ENCODE results near the gene SDR9C7. TPM values are rescaled to one million over a fixed set of nuclear protein-coding genes. Genes with fewer than 3 reads are reported as not detected.

SDR9C7 gene
- total and polyA plus RNA-seq, 2 of the 8 experiments (the other 6 are each of a cell fraction or from before 2014, with no cell fraction given) = 0.11 TPM; not detected in 1

DNA sequence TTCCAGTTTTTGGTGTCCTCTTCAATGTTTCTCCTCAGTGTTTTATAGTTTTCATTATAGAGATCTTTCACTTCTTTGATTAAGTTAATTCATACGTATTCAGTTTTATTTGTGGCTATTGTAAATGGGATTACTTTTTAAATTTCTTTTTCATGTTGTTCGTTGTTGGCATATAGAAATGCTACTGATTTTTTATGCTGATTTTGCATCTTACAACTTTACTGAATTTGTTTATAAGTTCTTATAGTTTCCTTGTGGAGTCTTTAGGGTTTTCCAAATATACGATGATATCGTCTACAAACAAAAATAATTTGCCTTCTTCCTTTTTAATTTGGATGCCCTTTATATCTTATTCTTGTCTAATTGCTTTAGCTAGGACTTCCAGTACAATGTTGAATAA lies 9.7 kb upstream of the SDR9C7 start:
- DNase-seq (ENCODE audit: low read depth in 1 of 2, low spot score in 2 of 2) = no peak
- no peak overlapping the region for H3K27ac ChIP-seq (ENCODE audit: low read depth, low read length)

More for the DNA sequence above, 9.7 kb upstream of the SDR9C7 start:
- H3K56ac ChIP-seq (replicated peaks; ENCODE audit: insufficient read length, low read depth, low read length) = no peak overlapping the region
- no peaks in the 10 kb centered on the region for H3K36me3 ChIP-seq (ENCODE audit: control insufficient read depth in 2 of 4, insufficient read depth in 4 of 4, low read length in 3 of 4)
- FAIRE-seq = no peak
- H4K5ac ChIP-seq (ENCODE audit: insufficient read length, low read depth, low read length) = no peak overlapping the region
- H3K79me2 ChIP-seq (ENCODE audit: control insufficient read depth in 1 of 2, insufficient read depth in 2 of 2, low read length in 2 of 2) = no peaks in the 10 kb centered on the region
- no peak overlapping the region for H2BK12ac ChIP-seq (ENCODE audit: low read depth, low read length)
- no peak overlapping the region for H2AK5ac ChIP-seq (ENCODE audit: low read depth, low read length)
- no peaks in the 10 kb centered on the region for H3K4me1 ChIP-seq (replicated peaks in 1 of 4; ENCODE audit: control insufficient read depth in 3 of 4, insufficient read depth in 4 of 4, low read length in 3 of 4)
- H3K4me2 ChIP-seq (ENCODE audit: insufficient read depth in 1 of 2, low read depth in 2 of 2, low read length in 2 of 2) = no peak overlapping the region
- WGBS, 2 experiments (ENCODE audit: extremely low coverage in 1 of 2, insufficient coverage in 1 of 2, insufficient read length in 1 of 2, insufficient replicate concordance in 2 of 2, low coverage in 1 of 2, low lambda C conversion rate in 2 of 2, missing lambda C conversion rate in 1 of 2) = 86% methylated on average over 4 of the region's 4 CpGs; no CpG with 5 or more reads in 1 of the 2 experiments
- H3K79me1 ChIP-seq (ENCODE audit: low read depth, low read length) = no peaks in the 10 kb centered on the region
- H2AFZ ChIP-seq (ENCODE audit: low read length) = no peak overlapping the region
- ChIA-PET POLR2A (ENCODE audit: partially characterized antibody) (no interaction called here), CTCF (ENCODE audit: partially characterized antibody) (interaction anchor here (0.7 to 1.3 kb wide), 2 partner anchors 18 to 65 kb away, joined by 3 read pairs; no protein-coding TSS in a partner anchor)
- H4K8ac ChIP-seq (ENCODE audit: extremely low read depth, insufficient read depth, low read length) = no peak overlapping the region
- no peak overlapping the region for H3K23ac ChIP-seq (ENCODE audit: insufficient read length)
- H3K27me3 ChIP-seq (replicated peaks in 1 of 4; ENCODE audit: control insufficient read depth in 3 of 4, extremely low read depth in 1 of 4, insufficient read depth in 3 of 4, low read length in 3 of 4) = no peaks in the 10 kb centered on the region
- TF ChIP-seq, protein P1, sequence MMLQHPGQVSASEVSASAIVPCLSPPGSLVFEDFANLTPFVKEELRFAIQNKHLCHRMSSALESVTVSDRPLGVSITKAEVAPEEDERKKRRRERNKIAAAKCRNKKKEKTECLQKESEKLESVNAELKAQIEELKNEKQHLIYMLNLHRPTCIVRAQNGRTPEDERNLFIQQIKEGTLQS (IDR thresholded peaks at IDR 0.05; ENCODE audit: insufficient read depth, low read depth, low read length) = no peak
- no peak for TF ChIP-seq TCF12 (IDR thresholded peaks at IDR 0.05; ENCODE audit: low read depth, low read length)
- no peak overlapping the region for H3K4ac ChIP-seq (replicated peaks; ENCODE audit: insufficient read length, low read depth, low read length)
- no peak overlapping the region for H2BK120ac ChIP-seq (replicated peaks; ENCODE audit: low read depth, low read length)
- no peak overlapping the region for H2BK20ac ChIP-seq (ENCODE audit: low read length)
- no peak overlapping the region for H3K9ac ChIP-seq (replicated peaks in 1 of 4; ENCODE audit: extremely low read depth in 1 of 4, low read depth in 3 of 4, low read length in 3 of 4)
- no peak overlapping the region for H3K18ac ChIP-seq (ENCODE audit: extremely low read depth, low read length)
- H4K91ac ChIP-seq (replicated peaks; ENCODE audit: insufficient read length, low read length) = no peak overlapping the region
- no peak overlapping the region for H2BK5ac ChIP-seq (ENCODE audit: low read depth, low read length)
- no peak overlapping the region for H2BK15ac ChIP-seq (ENCODE audit: low read length)
- peaks cover 3 to 6% of the 10 kb centered on the region in 2 experiments; a peak in 2 of 4 replicates for H3K9me3 ChIP-seq (ENCODE audit: insufficient read depth in 2 of 2, low read depth in 1 of 2, low read length in 1 of 2)
- no peak overlapping the region for H3K4me3 ChIP-seq (ENCODE audit: extremely low read depth in 1 of 4, insufficient read depth in 2 of 4, low read depth in 3 of 4, low read length in 4 of 4)
- no peaks in the 10 kb centered on the region for H3K23me2 ChIP-seq (ENCODE audit: low read depth, low read length)
- H4K20me1 ChIP-seq (replicated peaks in 1 of 2; ENCODE audit: control insufficient read depth in 1 of 2, insufficient read depth in 2 of 2, low read length in 2 of 2) = no peaks in the 10 kb centered on the region
- no peak overlapping the region for H3K14ac ChIP-seq (ENCODE audit: insufficient read length)

All from H1 (cell line).